22Rv1 (cell line): ENCODE results near the gene CRB1.

ENCODE experiments used
- ZFX ChIP-seq: fragments of 450-650 bp; IDR thresholded peaks from 2 replicates; pipeline ENCODE4 v1.6.1; 2017; ENCODE audit warnings: antibody characterized with exemption, borderline replicate concordance
- TF ChIP-seq, protein P1 (sequence below): fragments of 450-650 bp; IDR thresholded peaks from 2 replicates; pipeline ENCODE4 v1.5.1; 2017; ENCODE audit warnings: mild to moderate bottlenecking

DNA sequence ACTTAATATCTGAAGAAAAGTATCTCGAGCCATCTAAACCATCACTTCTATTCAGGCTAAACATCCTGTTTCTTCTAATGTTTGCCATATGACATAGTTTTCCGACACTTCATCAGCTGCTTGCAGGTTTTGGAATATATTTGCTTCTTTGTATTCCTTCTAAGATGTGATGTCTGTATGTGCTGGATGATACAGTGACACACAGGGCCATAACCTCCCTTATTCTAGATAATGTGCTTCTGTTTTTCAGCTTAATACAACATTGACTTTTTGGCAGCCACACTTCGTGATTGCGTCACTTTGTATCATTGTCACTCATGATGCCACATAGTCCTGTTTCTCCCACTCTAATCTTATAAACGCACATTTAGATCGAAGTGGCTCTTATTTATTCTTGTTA is 156.3 kb downstream of the CRB1 start:
- TF ChIP-seq, protein P1, sequence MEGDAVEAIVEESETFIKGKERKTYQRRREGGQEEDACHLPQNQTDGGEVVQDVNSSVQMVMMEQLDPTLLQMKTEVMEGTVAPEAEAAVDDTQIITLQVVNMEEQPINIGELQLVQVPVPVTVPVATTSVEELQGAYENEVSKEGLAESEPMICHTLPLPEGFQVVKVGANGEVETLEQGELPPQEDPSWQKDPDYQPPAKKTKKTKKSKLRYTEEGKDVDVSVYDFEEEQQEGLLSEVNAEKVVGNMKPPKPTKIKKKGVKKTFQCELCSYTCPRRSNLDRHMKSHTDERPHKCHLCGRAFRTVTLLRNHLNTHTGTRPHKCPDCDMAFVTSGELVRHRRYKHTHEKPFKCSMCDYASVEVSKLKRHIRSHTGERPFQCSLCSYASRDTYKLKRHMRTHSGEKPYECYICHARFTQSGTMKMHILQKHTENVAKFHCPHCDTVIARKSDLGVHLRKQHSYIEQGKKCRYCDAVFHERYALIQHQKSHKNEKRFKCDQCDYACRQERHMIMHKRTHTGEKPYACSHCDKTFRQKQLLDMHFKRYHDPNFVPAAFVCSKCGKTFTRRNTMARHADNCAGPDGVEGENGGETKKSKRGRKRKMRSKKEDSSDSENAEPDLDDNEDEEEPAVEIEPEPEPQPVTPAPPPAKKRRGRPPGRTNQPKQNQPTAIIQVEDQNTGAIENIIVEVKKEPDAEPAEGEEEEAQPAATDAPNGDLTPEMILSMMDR: no peak
- TF ChIP-seq ZFX: no peak
